ENCODE measurements around the gene MLST8.

DNA sequence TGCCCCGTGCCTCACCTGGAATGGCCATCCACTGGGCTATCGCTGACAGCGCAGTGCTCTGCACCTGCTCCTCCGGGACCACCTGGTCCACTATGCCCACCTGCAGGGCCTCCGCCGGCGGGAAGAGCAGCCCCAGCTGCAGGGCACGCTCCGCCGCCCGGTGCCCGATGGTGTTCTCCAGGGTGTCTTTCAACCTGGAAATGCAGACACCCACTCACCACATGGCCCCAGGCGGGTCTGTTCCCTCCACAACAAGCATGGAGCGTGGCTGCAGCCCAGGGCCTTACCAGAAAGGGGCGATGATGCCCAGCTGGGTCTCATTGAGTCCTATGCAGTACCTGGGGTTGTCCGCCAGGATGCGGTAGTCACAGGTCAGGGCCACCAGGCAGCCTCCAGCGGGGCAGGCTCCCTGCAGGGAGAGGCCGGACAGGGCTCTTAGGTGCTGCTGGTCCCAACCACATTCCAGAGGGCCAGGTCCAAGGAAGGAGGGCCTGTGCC lies 37.8 kb downstream of the MLST8 start:
- TF ChIP-seq EZH2 (IDR thresholded peaks at IDR 0.05; ENCODE audit: low read length) = no peak
- TF ChIP-seq, protein P1, sequence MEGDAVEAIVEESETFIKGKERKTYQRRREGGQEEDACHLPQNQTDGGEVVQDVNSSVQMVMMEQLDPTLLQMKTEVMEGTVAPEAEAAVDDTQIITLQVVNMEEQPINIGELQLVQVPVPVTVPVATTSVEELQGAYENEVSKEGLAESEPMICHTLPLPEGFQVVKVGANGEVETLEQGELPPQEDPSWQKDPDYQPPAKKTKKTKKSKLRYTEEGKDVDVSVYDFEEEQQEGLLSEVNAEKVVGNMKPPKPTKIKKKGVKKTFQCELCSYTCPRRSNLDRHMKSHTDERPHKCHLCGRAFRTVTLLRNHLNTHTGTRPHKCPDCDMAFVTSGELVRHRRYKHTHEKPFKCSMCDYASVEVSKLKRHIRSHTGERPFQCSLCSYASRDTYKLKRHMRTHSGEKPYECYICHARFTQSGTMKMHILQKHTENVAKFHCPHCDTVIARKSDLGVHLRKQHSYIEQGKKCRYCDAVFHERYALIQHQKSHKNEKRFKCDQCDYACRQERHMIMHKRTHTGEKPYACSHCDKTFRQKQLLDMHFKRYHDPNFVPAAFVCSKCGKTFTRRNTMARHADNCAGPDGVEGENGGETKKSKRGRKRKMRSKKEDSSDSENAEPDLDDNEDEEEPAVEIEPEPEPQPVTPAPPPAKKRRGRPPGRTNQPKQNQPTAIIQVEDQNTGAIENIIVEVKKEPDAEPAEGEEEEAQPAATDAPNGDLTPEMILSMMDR (optimal IDR thresholded peaks at IDR 0.05 in 1 of 3, IDR thresholded peaks at IDR 0.05 in 1 of 3, conservative IDR thresholded peaks at IDR 0.05 in 1 of 3; ENCODE audit: extremely low read depth in 1 of 3, insufficient read depth in 2 of 3, low read length in 3 of 3) = no peak

Measured in keratinocyte (primary cell).